ENCODE data around the gene RBM47. TPM values are rescaled to one million over a fixed set of nuclear protein-coding genes. Genes with fewer than 3 reads are reported as not detected.

RBM47 gene
- total RNA-seq, 1 donor from 2014 or later, result 3.9 TPM

DNA sequence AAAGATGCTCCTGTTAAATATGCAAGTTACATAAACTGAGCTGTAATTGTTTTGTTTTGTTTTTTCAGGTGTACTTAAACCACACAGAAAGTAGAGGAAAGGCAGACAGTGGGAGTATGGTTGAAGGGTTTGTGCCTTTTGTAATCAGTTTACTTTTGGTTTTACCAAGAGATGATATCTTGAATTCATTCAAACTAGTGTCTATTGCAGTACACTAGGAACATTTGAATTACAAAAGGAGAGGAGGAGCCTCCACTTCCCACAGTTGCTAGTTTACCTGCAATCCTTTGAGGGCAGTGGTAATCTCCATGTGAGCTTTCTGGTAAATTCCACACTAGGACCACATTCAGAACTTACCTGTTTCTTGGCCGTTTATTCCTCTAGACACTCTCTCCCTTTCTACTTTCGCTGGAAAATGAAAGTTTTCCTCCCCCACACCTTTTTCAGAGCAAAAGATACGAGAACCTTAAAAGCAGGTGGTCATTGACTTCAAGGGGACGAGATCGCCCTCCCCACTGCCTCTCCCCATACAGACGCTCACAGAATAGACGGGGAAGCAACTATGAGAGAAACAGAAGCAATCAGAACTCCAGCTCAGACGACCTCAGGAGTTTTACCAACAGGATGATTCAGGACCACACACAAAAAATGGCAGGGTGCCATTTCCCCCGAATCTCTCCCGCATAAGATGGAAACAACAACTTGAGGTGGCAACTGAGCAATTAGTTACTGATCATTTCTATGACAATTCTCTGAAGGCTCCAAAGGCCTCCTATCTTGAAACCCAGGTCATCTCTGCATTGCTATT, 3.3 kb downstream of the RBM47 start:
- intact Hi-C loops (cut with micrococcal nuclease), result loop anchor here (2.0 to 10.0 kb wide), 5 partner anchors 44 to 312 kb away; no protein-coding TSS in a partner anchor

DNA sequence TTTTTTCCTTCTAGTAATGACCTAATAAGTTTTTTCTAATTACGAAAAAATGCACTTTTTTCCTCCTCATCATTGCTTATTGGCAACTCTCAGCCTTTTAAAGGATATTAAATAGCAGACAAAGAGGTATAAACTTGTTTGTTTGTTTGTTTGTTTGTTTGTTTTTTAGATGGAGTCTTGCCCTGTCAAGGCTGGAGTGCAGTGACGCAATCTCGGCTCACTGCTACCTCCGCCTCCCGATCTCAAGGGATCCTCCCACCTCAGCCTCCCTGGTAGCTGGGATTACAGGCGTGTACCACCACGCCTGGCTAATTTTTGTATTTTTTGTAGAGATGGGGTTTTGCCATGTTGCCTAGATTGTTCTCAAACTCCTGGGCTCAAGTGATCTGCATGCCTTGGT, 6.0 kb downstream of the RBM47 start:
- intact Hi-C loops (cut with micrococcal nuclease), result loop anchor here (10.0 kb wide), 1 partner anchor 309 kb away; no protein-coding TSS in a partner anchor

DNA sequence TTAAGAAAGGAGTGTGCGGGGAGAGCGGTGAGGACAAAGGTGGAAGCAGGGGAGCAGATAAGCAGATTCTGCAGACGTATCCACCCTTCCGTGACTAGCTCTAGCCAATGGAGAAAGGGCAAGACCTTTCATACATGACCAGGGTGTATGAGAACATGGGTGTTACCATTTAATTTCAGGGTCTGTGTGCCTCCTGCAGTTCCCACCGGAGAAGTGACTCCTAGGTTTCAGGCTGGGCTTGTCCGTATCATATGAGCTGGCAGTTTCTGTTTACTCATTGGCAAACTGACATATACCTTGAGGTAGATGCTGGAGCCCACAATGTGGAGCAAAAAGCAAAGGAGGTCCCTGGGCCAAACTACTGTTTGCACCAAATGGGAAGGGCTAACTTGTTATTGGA, 6.8 kb downstream of the RBM47 start:
- intact Hi-C loops (cut with micrococcal nuclease), result loop anchor here (10.0 kb wide), 1 partner anchor 308 kb away; no protein-coding TSS in a partner anchor

DNA sequence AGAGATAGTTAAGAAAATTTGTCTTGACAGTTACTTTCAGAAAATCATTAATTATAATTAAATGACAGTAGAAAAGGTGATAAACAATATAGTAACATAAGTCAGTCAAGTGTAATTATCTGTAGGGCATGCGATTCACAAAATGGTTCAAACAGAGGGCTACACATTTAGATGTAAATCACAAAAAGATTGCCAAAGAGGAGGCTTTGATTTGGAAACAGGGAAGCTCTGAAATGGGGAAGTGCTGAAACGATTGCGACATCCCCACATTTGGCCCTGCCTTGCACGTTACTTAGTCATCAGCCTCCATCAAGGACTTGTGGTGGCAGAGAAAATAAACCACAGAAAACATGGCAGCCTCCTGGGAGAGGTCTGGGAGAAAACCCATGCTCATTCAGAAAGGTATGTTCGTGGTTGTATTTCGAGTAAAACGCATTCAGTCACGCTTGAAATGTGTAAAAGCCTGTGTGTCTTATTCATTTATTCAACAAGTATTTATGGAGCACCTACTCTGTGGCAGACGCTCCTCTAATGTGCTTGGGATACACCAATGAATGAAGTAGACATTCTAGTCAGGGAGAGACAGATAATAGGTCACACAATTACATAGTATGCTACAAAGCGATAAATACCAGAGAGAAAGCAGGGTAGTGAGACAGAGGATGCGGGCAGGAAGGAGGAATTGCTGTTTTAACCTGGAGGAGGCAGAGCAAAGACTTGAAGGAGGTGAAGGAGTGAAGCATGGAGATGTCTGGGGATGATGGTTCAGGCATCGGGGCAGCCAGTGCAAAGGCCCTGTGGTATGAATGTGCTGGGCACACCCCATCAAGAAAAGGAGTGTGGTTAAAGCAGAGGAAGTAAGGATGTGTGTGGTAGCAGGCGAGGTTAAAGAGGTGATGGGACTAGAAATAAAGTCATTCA, 7.8 kb downstream of the RBM47 start:
- intact Hi-C loops (cut with micrococcal nuclease), result loop anchor here (10.0 kb wide), 1 partner anchor 307 kb away; no protein-coding TSS in a partner anchor

DNA sequence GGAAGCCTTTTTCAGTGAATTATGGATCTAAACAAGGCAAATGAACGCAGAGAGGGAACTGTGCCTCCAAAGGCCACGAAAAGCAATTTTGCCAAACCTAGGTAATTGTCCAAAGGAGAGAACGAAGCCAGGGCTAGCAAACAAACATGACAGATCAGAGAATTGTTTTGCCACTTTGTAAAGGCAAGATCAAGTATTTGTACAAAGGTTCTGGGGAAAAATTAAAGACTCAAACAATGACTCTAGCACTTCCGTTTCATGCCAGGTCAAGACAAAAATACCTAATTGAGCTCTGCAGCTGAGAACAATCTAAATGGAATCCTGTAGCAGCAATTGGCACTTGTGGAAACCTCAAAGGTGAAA, 8.5 kb downstream of the RBM47 start:
- intact Hi-C loops (cut with micrococcal nuclease), result loop anchor here (10.0 kb wide), 1 partner anchor 306 kb away; no protein-coding TSS in a partner anchor

GRCh38 chr4:40619600-40619999, 10.1 kb downstream of the RBM47 start:
- intact Hi-C loops (cut with micrococcal nuclease), result no loop called here

GRCh38 chr4:40617872-40618271, 11.8 kb downstream of the RBM47 start:
- intact Hi-C loops (cut with micrococcal nuclease), result no loop called here

DNA sequence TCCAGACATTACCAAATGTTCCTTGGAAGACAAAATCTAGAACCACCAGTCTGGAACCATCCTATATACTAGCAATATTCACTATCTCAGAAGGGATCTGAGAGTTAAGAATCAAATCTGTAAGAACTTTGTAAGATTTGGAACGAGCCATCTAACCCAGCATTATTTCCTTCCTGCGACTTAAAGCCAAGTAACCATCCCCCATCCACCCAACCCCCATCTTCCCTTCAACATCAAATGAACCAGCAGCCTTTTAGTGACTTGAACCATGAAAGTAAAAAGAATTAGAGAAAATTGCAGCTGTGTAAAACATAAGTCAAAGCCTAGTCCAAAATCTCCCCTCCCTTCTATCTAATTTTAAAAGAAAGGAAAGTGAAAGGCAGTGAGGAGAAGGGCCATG, 15.6 kb downstream of the RBM47 start:
- intact Hi-C loops (cut with micrococcal nuclease), result no loop called here

GRCh38 chr4:40613456-40613855, 16.2 kb downstream of the RBM47 start:
- intact Hi-C loops (cut with micrococcal nuclease), result no loop called here

DNA sequence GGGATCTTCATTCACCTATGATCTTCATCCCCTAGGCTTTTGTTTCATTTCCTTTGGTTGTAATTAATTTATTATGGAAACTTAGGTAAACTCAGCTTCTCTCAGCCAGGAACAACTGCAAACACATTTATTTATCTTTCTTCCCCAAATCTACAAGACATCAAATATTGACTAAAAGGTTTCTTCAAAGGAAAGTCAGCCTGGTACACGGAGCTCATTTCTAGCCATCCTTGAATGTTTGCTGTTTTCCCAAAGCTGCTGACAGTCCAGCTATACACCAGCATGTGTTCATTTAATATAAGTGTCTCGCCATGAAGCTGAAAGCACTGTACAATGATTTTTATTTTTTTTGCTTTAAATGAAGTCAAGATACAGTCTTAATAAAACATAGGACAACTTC, 16.8 kb downstream of the RBM47 start:
- intact Hi-C loops (cut with micrococcal nuclease), result no loop called here

DNA sequence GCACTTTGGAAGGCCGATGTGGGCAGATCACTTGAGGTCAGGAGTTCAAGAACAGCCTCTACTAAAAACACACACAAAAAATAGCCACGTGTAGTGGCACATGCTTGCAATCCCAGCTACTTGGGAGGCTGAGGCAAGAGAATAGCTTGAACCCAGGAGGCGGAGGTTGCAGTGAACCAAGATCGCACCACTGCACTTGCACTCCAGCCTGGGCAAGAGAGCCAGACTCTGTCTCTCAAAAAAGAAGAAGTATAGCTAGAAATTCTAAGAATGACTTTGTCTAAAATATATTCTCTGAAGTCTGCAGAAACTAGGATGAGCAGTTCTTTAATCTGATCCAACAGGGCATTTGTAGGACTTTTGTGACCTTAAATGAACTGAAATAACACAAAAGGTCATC, 17.4 kb downstream of the RBM47 start:
- intact Hi-C loops (cut with micrococcal nuclease), result no loop called here

GRCh38 chr4:40608628-40609027, 21.0 kb downstream of the RBM47 start:
- intact Hi-C loops (cut with micrococcal nuclease), result no loop called here

GRCh38 chr4:40607221-40607620, 22.4 kb downstream of the RBM47 start:
- intact Hi-C loops (cut with micrococcal nuclease), result no loop called here

DNA sequence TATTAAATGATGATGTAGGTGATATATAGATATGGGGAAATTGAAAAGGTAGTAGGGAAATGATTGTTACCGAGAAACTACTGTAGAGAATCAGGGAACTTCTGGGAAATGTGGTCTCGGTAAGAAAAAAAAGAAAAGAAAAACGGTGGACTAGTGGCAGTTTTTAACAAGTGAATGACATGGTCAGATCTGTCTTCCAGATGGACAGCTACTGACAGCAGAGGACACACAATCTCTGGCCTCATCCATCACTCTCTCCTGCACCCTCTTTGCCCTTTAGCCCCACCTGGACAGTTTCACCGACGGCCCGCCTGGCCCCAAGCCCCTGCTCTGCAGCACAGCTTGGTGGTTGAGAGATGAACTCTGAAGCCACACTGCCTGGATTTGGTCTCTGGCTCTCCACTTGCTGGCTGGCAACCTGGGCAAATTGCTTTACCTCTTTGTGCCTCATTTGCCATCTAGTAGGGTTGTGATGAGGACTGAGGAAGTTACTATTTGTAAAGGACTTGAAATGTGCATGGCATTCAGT, 23.4 kb downstream of the RBM47 start:
- intact Hi-C loops (cut with micrococcal nuclease), result no loop called here

GRCh38 chr4:40603281-40603680, 26.4 kb downstream of the RBM47 start:
- intact Hi-C loops (cut with micrococcal nuclease), result no loop called here

DNA sequence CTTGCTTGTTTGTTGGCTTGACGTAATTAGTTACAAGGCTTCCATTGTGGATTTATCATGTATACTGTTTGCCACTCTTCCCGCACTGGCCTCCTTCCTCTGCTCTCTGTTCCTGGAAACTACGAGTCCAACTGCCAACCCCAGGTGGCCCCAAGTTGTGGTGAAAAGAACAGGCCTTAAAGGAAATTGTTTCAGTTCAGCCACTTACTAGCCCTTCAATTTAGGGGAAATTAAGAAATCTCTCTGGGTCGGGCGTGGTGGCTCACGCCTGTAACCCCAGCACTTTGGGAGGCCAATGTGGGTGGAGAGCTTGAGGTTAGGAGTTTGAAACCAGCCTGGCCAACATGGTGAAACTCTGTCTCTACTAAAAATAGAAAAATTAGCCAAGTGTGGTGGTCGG, 28.0 kb downstream of the RBM47 start:
- intact Hi-C loops (cut with micrococcal nuclease), result no loop called here

DNA sequence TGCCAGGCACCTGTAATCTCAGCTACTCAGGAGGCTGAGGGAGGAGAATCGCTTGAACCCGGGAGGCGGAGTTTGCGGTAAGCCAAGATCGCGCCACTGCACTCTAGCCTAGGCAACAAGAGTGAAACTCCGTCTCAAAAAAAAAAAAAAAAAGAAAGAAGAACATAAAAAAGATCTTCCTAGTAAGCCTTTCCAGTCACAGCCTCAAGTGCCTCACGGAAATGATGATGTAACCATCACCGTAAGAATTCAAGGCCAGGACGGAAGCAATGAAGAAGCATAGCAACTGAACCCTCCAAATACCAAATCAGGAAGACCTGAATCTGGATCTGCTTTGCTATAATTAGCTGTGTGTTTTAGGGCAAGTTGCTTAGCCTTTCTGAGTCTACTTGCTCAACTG, 28.8 kb downstream of the RBM47 start:
- intact Hi-C loops (cut with micrococcal nuclease), result no loop called here

DNA sequence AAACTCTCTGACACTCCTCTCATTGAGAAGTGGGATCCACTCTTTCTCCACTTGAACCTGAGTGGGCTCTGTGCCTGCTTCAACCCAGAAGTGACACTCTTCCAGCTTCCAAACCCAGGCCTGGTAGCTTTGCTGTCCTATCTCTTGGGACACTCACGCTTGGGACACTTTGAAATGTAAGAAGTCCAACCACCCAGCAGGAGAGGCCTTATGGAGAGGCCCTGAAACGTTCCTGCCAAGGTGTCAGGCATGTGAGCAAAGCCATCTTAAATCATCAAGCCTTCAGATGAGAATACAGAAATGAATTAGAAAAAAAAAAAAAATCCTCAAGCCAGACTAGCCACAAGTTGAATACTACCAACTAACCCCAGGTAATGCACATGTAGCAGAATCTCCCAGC, 30.2 kb downstream of the RBM47 start:
- intact Hi-C loops (cut with micrococcal nuclease), result no loop called here

GRCh38 chr4:40596522-40596921, 33.1 kb downstream of the RBM47 start:
- intact Hi-C loops (cut with micrococcal nuclease), result no loop called here

DNA sequence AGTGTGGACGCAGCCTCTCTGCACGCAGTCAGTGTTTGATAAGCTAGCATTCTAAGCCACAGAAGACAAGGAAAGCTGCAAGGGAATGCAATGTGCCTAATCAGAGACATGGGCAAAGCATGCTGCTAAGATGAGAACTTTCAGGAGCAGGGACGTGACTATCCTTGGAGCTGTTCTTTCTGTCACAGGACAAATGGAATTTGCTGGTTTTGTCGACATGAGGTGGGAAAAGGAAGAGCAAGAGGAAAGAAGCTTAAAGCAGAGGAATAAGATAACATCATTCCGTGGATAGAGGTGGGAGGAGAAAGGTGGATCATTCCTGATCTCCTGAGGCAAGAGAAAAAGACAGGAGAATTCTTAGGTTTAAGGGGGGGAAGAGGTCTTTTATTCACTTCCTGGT, 33.7 kb downstream of the RBM47 start:
- intact Hi-C loops (cut with micrococcal nuclease), result no loop called here

DNA sequence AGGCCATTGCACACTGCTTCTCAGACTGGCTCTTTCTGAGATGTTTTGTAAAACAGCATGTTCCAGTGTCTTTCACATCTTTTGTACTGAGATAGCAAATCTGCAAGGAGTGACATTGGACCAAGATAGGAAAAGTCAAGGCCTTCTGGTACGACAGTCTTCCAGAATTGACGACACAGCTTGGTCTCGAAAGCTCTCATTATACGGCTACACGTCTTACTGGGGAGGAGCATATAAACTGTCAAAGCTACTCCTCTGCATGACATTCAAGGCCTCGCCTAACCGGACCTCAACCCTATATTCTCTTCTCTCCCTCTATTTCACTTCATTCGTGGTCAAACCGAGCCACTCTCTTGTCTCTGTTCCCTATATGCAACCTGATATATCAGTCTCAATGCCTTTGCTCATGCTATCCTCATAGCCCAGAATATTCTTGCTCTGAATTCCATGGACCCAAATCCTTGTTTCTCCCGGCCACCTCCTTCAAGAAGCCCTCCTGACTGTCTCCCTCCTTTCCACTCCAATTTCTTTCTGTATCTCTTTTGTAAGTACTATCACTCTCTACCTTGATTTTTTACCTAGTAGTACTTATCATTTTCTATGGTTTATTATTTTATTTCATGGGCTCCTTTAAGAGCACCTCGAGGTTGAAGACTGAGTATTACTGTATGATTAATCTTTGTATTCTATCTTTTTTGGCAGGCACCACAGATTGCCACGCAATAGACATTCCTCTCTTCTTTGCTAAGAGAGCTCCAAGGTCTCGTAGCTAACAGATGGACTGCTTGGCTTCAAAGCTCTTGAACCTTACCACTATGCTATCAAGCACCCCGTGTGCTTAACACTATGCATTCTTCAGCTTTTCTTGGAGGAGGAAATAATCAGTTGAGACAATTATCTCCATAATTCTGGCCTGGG, 35.1 kb downstream of the RBM47 start:
- intact Hi-C loops (cut with micrococcal nuclease), result no loop called here

Data from T-helper 2 cell treated with Interferon-gamma antibody and Interleukin-4, amounts not matched to agents 100 ng/mL and 5 ng/mL, for 36 hours (primary cell).